ENCODE measurements around the gene CAMK2N2. TPM values are rescaled to one million over a fixed set of nuclear protein-coding genes. Genes with fewer than 3 reads are reported as not detected.

CAMK2N2 gene
- not detected in 2 replicates for total RNA-seq

GRCh38 chr3:184261270-184261853 lies at the start of gene CAMK2N2:
CAMK2N2 (minus strand) TSS chr3:184261553; CDS start chr3:184261285, 268 bp downstream.

GRCh38 chr3:184298759-184299487 lies 37.6 kb upstream of the CAMK2N2 start, which contains the start of gene PSMD2:
PSMD2 (plus strand) TSS chr3:184299241; CDS start chr3:184299267, 26 bp downstream.

GRCh38 chr3:184275961-184276910 lies 14.9 kb upstream of the CAMK2N2 start, which contains the start of gene ECE2:
ECE2 (plus strand) TSS chr3:184276022; CDS start chr3:184276154, 132 bp downstream.

GRCh38 chr3:184249412-184250166 lies 11.8 kb downstream of the CAMK2N2 start, which contains the start of gene EEF1AKMT4:
EEF1AKMT4 (plus strand) TSS chr3:184249672; CDS start chr3:184249695, 23 bp downstream.

GRCh38 chr3:184248454-184249411 lies 12.6 kb downstream of the CAMK2N2 start, which contains the start of gene ALG3:
ALG3 (minus strand) TSS chr3:184248962; CDS start chr3:184248940, 22 bp downstream.

GRCh38 chr3:184229394-184230080 lies 31.8 kb downstream of the CAMK2N2 start, which contains the start of gene VWA5B2:
VWA5B2 (plus strand) TSS chr3:184229585; CDS start chr3:184230529, 944 bp downstream.

Other genes starting within 250 kb of the CAMK2N2 start
- gene ABCC5, start 243.7 kb downstream of the CAMK2N2 start, total RNA-seq: 9.8 and 11.0 TPM in 2 replicates
- not detected in 2 replicates for gene HTR3D, start 229.8 kb downstream of the CAMK2N2 start, total RNA-seq
- gene HTR3C, start 208.5 kb downstream of the CAMK2N2 start, total RNA-seq: not detected in 2 replicates
- not detected in 2 replicates for gene HTR3E, start 164.5 kb downstream of the CAMK2N2 start, total RNA-seq
- 13.9 and 15.5 TPM in 2 replicates for gene EIF2B5, start 126.2 kb downstream of the CAMK2N2 start, total RNA-seq
- gene DVL3, start 106.2 kb downstream of the CAMK2N2 start, total RNA-seq: 39.9 and 56.8 TPM in 2 replicates
- 247 and 299 TPM in 2 replicates for gene AP2M1, start 86.7 kb downstream of the CAMK2N2 start, total RNA-seq
- 35.8 and 43.3 TPM in 2 replicates for gene ABCF3, start 75.4 kb downstream of the CAMK2N2 start, total RNA-seq
- gene VWA5B2, start 32.0 kb downstream of the CAMK2N2 start, total RNA-seq: 0.05 and 0.06 TPM in 2 replicates
- 71.8 and 73.8 TPM in 2 replicates for gene ALG3, start 12.6 kb downstream of the CAMK2N2 start, total RNA-seq
- gene EEF1AKMT4, start 11.9 kb downstream of the CAMK2N2 start, total RNA-seq: 4.3 and 5.9 TPM in 2 replicates
- 0.12 TPM in 1 of 2 replicates, not detected in the other for gene ECE2, start 14.5 kb upstream of the CAMK2N2 start, total RNA-seq
- gene PSMD2, start 37.7 kb upstream of the CAMK2N2 start, total RNA-seq: 172 and 183 TPM in 2 replicates
- gene EIF4G1, start 53.1 kb upstream of the CAMK2N2 start, total RNA-seq: 253 and 283 TPM in 2 replicates
- gene FAM131A, start 76.0 kb upstream of the CAMK2N2 start, total RNA-seq: 16.7 and 17.4 TPM in 2 replicates
- gene CLCN2, start 100.1 kb upstream of the CAMK2N2 start, total RNA-seq: 2.5 and 3.0 TPM in 2 replicates
- 73.9 and 86.3 TPM in 2 replicates for gene POLR2H, start 100.2 kb upstream of the CAMK2N2 start, total RNA-seq
- gene THPO, start 116.7 kb upstream of the CAMK2N2 start, total RNA-seq: 0.19 TPM in 1 of 2 replicates, not detected in the other
- gene CHRD, start 118.5 kb upstream of the CAMK2N2 start, total RNA-seq: 1.0 and 2.2 TPM in 2 replicates